Activated naive CD4-positive, alpha-beta T cell treated with anti-CD3 and anti-CD28 coated beads, Interleukin-2, amount 10 ng/mL, durations not matched to agents 7 days and 5 days (primary cell): ENCODE results near the gene UQCC2.

ENCODE experiments used
- CTCF ChIA-PET: fragments of 350-600 bp; sonication (Branson Sonifier 250); formaldehyde crosslinking; loops from one replicate; lab custom pipeline; 2021; ENCODE audit warnings: antibody characterized with exemption; lab: Charles Lee
- DNase-seq: peaks from one replicate; pipeline ENCODE4 v3.0.0-alpha.2; 2020
- H3K27ac Mint-ChIP-seq: one replicate; pipeline ENCODE4 v1.8.0; 2021; ENCODE audit warnings: mild to moderate bottlenecking, moderate library complexity, mixed read lengths
- H3K27me3 Mint-ChIP-seq: one replicate; pipeline ENCODE4 v1.8.0; 2021; ENCODE audit warnings: mild to moderate bottlenecking, mixed read lengths
- H3K36me3 Mint-ChIP-seq: one replicate; pipeline ENCODE4 v1.8.0; 2021; ENCODE audit warnings: mixed read lengths
- H3K4me1 Mint-ChIP-seq: one replicate; pipeline ENCODE4 v1.8.0; 2021; ENCODE audit warnings: mixed read lengths
- H3K4me3 Mint-ChIP-seq: one replicate; pipeline ENCODE4 v1.8.0; 2021; ENCODE audit warnings: mild to moderate bottlenecking, moderate library complexity, mixed read lengths
- H3K9me3 Mint-ChIP-seq: one replicate; pipeline ENCODE4 v1.8.0; 2021; ENCODE audit warnings: mixed read lengths

The UQCC2 gene

DNA sequence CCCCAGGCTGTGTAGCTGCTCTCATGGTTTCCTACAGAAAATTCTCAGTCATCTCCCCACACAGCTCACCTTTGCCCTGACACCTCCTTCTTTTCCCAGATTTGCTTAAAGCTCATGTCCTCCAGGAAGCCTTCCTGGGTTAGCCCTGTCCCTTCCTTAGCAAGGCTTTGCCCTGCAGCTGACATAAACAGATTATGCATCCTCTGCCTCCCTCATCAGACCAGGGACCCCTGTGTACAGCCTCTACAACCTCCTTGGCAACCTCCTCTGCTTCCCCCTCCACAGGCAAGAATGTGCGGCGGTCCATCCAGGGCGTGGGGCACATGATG lies 39.8 kb downstream of the UQCC2 start:
- no peak overlapping the region for H3K4me3 Mint-ChIP-seq
- H3K27ac Mint-ChIP-seq: peak overlapping the region; percentile 60
- peaks cover 47% of the 10 kb centered on the region for H3K36me3 Mint-ChIP-seq
- H3K27me3 Mint-ChIP-seq: no peaks in the 10 kb centered on the region
- CTCF ChIA-PET: interaction anchor here (1.3 kb wide), 2 partner anchors 10 to 28 kb away, joined by 3 to 4 read pairs; no protein-coding TSS in a partner anchor
- H3K4me1 Mint-ChIP-seq: peaks cover 28% of the 10 kb centered on the region
- DNase-seq: no peak
- no peaks in the 10 kb centered on the region for H3K9me3 Mint-ChIP-seq

DNA sequence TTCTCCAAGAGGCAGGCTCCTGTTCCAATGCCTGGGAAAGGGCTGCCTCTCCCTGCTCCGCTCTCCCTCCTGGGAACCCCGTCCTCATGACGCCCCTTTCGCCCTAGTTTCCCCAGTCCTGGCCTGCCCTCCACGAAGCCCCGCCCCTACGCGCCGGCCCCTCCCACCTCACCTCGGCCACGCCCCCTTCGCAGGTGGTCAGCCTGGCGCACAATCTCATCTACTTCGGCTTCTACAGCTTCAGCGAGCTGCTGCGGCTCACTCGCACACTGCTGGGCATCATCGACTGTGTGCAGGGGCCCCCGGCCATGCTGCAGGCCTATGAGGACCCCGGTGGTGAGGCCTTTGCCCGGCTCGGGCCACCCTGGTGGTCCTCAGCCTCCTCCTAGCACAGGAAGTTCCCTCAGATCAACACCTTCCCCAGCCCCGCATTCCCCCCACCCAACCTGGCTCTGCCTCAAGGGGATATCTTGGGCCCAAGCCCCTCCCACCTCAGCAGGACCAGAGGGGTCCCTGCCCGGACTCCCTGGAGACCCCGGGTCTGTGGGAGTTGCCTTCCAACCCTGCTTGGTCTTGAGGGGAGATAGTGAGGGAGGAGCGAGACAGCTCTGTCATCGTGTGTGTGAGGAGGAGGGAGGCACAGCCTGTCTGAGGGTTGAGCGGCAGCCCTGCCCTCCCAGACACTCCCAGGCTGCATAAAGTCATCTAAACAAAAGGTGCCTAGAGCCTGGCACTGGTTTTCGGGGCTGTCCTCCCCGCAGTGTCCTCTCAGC lies 40.3 kb downstream of the UQCC2 start:
- Mint-ChIP-seq H3K9me3 (no peaks in the 10 kb centered on the region), H3K36me3 (peaks cover 43% of the 10 kb centered on the region), H3K4me1 (peaks cover 28% of the 10 kb centered on the region), H3K27ac (peak overlapping the region; percentile 60), H3K27me3 (no peaks in the 10 kb centered on the region), H3K4me3 (no peak overlapping the region)
- no peak for DNase-seq
- CTCF ChIA-PET: interaction anchor here (1.3 kb wide), 2 partner anchors 10 to 29 kb away, joined by 3 to 4 read pairs; no protein-coding TSS in a partner anchor

DNA sequence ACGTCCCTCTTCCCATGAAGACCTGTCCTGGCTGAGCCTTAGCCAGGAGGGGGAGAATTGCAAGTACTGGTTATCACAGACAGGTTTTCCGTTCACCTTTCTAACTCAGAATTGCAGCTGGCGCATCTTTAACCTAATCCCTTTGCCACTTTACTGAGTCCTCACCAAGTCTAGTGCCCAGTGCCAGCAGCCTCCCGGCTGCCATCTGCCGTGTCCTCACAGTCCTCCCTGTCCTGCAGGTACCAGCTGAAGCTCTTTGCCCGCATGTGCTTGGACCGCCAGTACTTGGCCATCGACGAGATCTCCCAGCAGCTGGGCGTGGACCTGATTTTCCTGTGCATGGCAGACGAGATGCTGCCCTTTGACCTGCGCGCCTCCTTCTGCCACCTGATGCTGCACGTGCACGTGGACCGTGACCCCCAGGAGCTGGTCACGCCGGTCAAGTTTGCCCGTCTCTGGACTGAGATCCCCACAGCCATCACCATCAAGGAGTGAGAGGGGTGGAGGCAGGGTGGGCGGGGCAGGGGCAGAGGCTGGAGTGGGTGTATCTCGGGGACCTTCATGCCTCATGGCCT lies 41.3 kb downstream of the UQCC2 start:
- Mint-ChIP-seq H3K27me3 (no peaks in the 10 kb centered on the region), H3K36me3 (peaks cover 46% of the 10 kb centered on the region), H3K27ac (no peak overlapping the region), H3K9me3 (no peaks in the 10 kb centered on the region), H3K4me3 (no peak overlapping the region), H3K4me1 (peaks cover 28% of the 10 kb centered on the region)
- CTCF ChIA-PET: interaction anchor here (0.8 kb wide), 1 partner anchor 20 kb away, joined by 4 read pairs; no protein-coding TSS in a partner anchor
- DNase-seq: no peak

DNA sequence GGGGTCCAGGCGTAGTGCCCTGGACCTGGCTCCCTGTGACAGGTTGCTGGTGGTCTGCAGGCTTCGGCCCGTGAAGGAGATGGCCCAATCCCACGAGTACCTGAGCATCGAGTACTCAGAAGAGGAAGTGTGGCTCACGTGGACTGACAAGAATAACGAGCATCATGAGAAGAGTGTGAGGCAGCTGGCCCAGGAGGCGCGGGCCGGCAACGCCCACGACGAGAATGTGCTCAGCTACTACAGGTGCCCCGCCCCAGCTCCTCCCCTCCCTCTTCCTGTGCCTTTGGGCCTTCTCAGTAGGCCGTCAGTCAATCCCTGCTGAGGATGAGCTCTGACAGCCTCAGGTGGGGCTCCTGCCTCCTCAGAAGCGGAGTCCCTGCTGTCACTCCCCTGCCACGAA lies 42.6 kb downstream of the UQCC2 start:
- Mint-ChIP-seq H3K4me3 (no peak overlapping the region), H3K9me3 (no peaks in the 10 kb centered on the region), H3K36me3 (peaks cover 47% of the 10 kb centered on the region), H3K4me1 (peaks cover 28% of the 10 kb centered on the region), H3K27me3 (no peaks in the 10 kb centered on the region), H3K27ac (peak overlapping the region; percentile 92)
- CTCF ChIA-PET: interaction anchor here (1.1 kb wide), 1 partner anchor 25 kb away, joined by 3 read pairs; no protein-coding TSS in a partner anchor
- peak; percentile 89 for DNase-seq

DNA sequence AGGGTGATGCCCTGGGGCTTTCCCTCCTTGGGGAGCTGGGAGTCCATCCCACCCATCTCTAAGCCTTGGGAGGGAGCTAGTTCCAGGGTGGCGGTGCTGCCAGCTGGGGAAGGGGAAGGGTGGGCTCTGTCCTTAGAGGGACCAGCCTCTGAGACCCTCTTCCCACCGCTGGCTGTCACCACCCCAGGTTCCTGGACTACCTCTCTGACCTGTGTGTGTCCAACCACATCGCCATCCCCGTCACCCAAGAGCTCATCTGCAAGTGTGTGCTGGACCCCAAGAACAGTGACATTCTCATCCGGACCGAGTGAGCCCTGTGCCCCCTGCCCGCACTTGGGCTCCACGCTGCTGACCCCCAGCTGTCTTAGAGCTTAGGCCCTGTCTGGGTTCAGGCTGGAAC lies 43.2 kb downstream of the UQCC2 start:
- no peak for DNase-seq
- CTCF ChIA-PET: interaction anchor here (1.1 kb wide), 1 partner anchor 26 kb away, joined by 3 read pairs; no protein-coding TSS in a partner anchor
- peaks cover 28% of the 10 kb centered on the region for H3K4me1 Mint-ChIP-seq
- H3K36me3 Mint-ChIP-seq: peaks cover 48% of the 10 kb centered on the region
- no peak overlapping the region for H3K4me3 Mint-ChIP-seq
- H3K27me3 Mint-ChIP-seq: no peaks in the 10 kb centered on the region
- no peaks in the 10 kb centered on the region for H3K9me3 Mint-ChIP-seq
- H3K27ac Mint-ChIP-seq: peak overlapping the region; percentile 92

DNA sequence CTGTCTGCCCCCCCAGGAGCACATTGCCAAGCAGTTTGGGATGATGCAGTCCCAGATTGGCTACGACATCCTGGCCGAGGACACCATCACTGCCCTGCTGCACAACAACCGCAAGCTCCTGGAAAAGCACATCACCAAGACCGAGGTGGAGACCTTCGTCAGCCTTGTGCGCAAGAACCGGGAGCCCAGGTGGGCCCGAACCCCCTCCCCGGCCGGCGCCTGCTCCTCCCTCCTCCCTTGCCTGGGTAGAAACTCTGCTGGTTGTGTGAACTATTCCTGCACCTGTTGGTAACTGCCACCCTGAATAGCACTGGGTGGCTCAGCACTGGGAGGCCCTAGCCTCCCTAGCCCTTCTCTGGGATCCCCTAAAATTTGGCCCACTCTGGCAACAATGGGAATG lies 43.7 kb downstream of the UQCC2 start:
- Mint-ChIP-seq H3K4me1 (peaks cover 28% of the 10 kb centered on the region), H3K27ac (peak overlapping the region; percentile 72), H3K4me3 (no peak overlapping the region), H3K36me3 (peaks cover 50% of the 10 kb centered on the region), H3K9me3 (no peaks in the 10 kb centered on the region), H3K27me3 (no peaks in the 10 kb centered on the region)
- no peak for DNase-seq
- CTCF ChIA-PET: interaction anchor here (1.1 kb wide), 1 partner anchor 27 kb away, joined by 3 read pairs; no protein-coding TSS in a partner anchor

DNA sequence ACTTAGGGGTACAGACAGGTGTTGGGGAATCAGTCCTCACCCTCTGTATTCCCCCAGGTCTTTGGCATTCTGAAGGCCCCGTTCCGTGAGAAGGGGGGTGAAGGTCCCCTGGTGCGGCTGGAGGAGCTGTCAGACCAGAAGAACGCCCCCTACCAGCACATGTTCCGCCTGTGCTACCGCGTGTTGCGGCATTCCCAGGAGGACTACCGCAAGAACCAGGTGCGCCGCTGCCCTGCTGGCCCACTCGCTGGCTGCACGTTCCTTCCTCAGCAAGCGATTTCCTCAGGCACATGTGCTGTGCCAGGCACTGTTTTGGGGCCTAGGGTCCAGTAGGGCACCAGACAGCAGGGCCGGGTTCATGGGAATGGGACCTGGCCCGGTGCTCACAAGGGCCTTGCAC lies 44.4 kb downstream of the UQCC2 start:
- no peaks in the 10 kb centered on the region for H3K9me3 Mint-ChIP-seq
- peaks cover 28% of the 10 kb centered on the region for H3K4me1 Mint-ChIP-seq
- peaks cover 51% of the 10 kb centered on the region for H3K36me3 Mint-ChIP-seq
- CTCF ChIA-PET: no interaction called here
- DNase-seq: no peak
- no peak overlapping the region for H3K4me3 Mint-ChIP-seq
- H3K27me3 Mint-ChIP-seq: no peaks in the 10 kb centered on the region
- no peak overlapping the region for H3K27ac Mint-ChIP-seq

DNA sequence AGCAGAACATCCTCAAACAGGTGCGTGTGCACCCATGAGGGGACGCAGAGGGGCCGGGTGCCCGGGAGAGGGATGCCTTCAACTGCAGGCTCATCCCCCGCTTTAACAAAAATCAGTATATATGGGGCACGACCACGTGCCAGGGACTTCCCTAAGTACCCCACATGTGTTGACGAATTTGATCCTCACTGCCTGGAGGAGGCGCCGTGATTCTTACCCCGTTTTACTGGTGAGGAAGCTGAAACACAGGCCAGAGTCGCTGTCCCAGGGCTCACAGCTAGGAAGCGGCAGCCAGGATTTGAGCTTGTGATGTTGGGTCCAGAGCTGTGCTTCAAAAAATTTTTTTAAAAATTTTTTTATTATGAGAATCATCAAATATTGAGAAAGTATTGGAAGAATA lies 45.5 kb downstream of the UQCC2 start:
- H3K9me3 Mint-ChIP-seq: no peaks in the 10 kb centered on the region
- no peak overlapping the region for H3K27ac Mint-ChIP-seq

DNA sequence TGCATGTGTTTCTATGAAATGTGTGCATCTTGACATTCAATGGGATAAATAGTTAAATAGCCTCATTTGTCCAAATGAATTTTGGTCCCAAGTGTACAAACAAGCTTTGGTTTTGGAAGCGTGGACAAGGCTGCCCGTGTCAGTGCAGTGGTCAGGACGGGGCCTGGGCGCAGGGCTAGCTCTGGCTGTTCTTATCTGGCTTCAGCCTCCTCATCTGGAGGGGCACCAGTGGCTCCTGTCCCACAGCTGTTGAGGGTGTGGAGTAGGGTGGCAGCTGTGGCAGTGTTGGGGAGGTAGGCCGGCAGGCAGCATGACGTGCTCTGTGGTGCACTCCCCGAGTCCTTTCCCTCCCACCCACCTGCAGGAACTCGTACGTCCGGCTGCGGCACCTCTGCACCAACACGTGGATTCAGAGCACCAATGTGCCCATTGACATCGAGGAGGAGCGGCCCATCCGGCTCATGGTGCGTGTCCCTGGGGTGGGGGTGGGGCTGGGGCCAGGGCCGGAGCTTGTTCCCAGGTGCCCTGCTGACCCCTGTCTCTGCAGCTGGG lies 46.9 kb downstream of the UQCC2 start:
- DNase-seq: no peak
- H3K27me3 Mint-ChIP-seq: no peaks in the 10 kb centered on the region
- CTCF ChIA-PET: no interaction called here
- no peaks in the 10 kb centered on the region for H3K9me3 Mint-ChIP-seq
- H3K4me3 Mint-ChIP-seq: no peak overlapping the region
- peaks cover 18% of the 10 kb centered on the region for H3K4me1 Mint-ChIP-seq
- peak overlapping the region; percentile 7 for H3K27ac Mint-ChIP-seq
- H3K36me3 Mint-ChIP-seq: peaks cover 48% of the 10 kb centered on the region

More for the DNA sequence above, 45.5 kb downstream of the UQCC2 start:
- peaks cover 46% of the 10 kb centered on the region for H3K36me3 Mint-ChIP-seq
- H3K4me3 Mint-ChIP-seq: no peak overlapping the region
- H3K27me3 Mint-ChIP-seq: no peaks in the 10 kb centered on the region
- H3K4me1 Mint-ChIP-seq: peaks cover 23% of the 10 kb centered on the region
- DNase-seq: no peak
- CTCF ChIA-PET: interaction anchor here (0.8 kb wide), 1 partner anchor 80 kb away, joined by 4 read pairs; no protein-coding TSS in a partner anchor

DNA sequence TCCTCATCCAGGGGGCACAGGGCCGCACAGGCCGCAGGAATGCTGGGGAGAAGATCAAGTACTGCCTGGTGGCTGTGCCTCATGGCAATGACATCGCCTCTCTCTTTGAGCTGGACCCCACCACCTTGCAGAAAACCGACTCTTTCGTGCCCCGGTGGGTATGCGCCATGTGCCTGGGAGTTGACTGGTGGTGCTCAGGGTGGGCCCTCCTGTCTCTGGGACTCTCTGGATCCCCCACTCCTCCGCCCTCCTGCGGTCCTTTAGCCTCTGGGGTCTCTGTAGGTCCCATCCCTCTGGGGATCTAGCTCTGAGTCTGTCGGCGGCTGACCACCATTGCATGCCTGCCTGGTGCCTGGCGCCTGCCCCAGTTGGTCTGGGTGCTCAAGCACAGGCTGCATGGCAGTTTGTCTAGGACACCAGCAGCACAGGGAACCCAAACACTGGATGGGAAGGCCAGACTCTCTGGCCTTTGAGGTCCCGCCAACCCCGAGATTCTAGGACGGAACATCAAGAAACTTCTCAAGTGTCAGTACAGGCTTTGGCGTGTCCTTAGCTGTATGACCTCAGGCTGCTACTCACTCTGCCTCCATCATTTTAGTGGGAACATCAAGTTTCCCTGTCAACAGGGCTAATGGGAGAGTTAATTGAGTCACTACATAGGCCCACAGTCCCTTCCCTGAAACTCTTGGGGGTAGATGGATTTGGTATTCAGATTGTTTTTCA lies 47.6 kb downstream of the UQCC2 start:
- no peak overlapping the region for H3K4me3 Mint-ChIP-seq
- no peak for DNase-seq
- H3K36me3 Mint-ChIP-seq: peaks cover 44% of the 10 kb centered on the region
- no peaks in the 10 kb centered on the region for H3K9me3 Mint-ChIP-seq
- peak overlapping the region; percentile 7 for H3K27ac Mint-ChIP-seq
- H3K27me3 Mint-ChIP-seq: no peaks in the 10 kb centered on the region
- H3K4me1 Mint-ChIP-seq: peaks cover 11% of the 10 kb centered on the region
- CTCF ChIA-PET: no interaction called here

DNA sequence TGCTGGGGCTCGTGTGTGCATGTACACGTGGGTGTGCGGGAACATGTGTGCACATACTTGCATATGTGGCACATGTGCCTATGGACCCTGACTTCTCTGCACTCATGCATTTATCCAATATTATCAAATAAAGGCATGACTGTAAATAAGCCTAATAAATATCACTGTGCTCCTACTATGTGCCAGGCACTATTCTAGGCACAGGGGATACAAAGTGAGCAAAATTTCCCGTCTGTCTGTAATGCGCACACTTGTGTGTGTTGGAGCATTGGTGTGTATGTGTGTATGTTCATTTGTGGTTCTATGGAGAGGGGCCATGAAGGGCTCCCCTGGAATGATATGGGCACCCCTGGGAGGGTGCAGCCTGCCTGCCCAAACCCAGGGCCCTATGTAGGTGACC lies 48.5 kb downstream of the UQCC2 start:
- DNase-seq: no peak
- Mint-ChIP-seq H3K4me1 (peaks cover 2% of the 10 kb centered on the region), H3K27ac (no peak overlapping the region), H3K9me3 (no peaks in the 10 kb centered on the region), H3K36me3 (peaks cover 38% of the 10 kb centered on the region), H3K4me3 (no peak overlapping the region), H3K27me3 (no peaks in the 10 kb centered on the region)
- CTCF ChIA-PET: no interaction called here

DNA sequence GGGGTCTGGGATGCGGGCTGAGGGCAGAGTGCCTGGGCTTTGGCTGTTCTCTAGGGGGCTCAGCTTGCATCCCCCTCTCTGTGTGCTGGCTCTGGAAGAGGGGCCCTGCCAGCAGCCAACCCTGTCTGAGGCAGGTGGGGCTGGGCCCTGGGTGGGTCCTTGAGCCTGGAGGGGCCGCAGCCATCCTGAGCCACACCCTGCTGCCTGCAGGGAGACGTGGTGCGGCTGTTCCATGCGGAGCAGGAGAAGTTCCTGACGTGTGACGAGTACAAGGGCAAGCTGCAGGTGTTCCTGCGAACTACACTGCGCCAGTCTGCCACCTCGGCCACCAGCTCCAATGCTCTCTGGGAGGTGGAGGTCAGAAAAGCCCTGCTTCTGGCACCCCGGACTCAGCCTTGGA lies 49.2 kb downstream of the UQCC2 start:
- no peak for DNase-seq
- H3K36me3 Mint-ChIP-seq: peaks cover 38% of the 10 kb centered on the region
- no peak overlapping the region for H3K4me3 Mint-ChIP-seq
- no peaks in the 10 kb centered on the region for H3K9me3 Mint-ChIP-seq
- no peaks in the 10 kb centered on the region for H3K27me3 Mint-ChIP-seq
- no peak overlapping the region for H3K27ac Mint-ChIP-seq
- CTCF ChIA-PET: interaction anchor here (0.9 kb wide), 1 partner anchor 72 kb away, joined by 3 read pairs; no protein-coding TSS in a partner anchor
- H3K4me1 Mint-ChIP-seq: no peaks in the 10 kb centered on the region

DNA sequence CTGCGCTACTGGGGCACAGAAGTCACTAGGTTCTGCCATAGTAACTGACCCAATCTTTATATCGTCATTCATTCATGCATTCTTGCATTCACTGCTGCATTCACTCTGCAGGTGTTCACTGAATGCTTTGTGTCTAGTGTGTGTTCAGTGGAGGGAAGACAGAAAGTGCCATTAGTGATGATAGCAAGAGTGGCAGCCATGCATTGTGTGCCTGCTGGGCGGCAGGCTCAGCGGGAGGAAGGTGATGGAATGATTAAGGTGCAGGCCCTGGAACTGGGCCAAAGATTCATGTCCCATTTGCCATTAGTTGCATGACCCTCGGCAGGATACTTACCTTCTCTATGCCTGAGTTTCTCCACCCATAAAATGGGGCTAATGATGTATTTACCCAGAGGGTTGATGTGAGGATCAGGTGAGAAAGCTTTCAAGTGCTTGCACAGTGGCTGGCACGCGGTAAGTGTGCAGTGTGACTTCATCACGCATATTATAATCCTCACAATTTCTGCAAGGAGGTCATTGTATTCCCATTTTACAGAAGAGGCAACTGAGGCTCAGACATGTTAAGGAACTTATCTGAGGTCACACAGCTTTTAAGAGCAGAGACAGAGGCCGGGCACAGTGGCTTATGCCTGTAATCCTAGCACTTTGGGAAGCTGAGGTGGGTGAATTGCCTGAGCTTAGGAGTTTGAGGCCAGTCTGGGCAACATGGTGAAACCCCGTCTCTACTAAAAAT lies 50.2 kb downstream of the UQCC2 start:
- H3K27me3 Mint-ChIP-seq: no peaks in the 10 kb centered on the region
- no peak overlapping the region for H3K27ac Mint-ChIP-seq
- H3K4me1 Mint-ChIP-seq: no peaks in the 10 kb centered on the region
- CTCF ChIA-PET: interaction anchor here (0.7 to 0.9 kb wide), 2 partner anchors 10 to 71 kb away, joined by 3 to 4 read pairs; no protein-coding TSS in a partner anchor
- no peaks in the 10 kb centered on the region for H3K9me3 Mint-ChIP-seq
- no peak for DNase-seq
- peaks cover 40% of the 10 kb centered on the region for H3K36me3 Mint-ChIP-seq
- H3K4me3 Mint-ChIP-seq: no peak overlapping the region
